HG02870 (cell line): ENCODE data around the gene NBPF1.
A peak's percentile ranks its signal among the peaks of the same experiment; 100 is the strongest.
"Not testable (repeated sequence)": the region's sequence is repeated elsewhere in the genome, so short reads cannot be mapped to it uniquely, and the experiment has no call there.

ENCODE experiments used
- ATAC-seq: cut with Tn5 transposase; IDR thresholded peaks from one replicate; pipeline ENCODE4 v1.9.1; 2021; ENCODE audit warnings: mild to moderate bottlenecking, moderate library complexity; ENCODE audit not compliant: unreplicated experiment

The NBPF1 gene

DNA sequence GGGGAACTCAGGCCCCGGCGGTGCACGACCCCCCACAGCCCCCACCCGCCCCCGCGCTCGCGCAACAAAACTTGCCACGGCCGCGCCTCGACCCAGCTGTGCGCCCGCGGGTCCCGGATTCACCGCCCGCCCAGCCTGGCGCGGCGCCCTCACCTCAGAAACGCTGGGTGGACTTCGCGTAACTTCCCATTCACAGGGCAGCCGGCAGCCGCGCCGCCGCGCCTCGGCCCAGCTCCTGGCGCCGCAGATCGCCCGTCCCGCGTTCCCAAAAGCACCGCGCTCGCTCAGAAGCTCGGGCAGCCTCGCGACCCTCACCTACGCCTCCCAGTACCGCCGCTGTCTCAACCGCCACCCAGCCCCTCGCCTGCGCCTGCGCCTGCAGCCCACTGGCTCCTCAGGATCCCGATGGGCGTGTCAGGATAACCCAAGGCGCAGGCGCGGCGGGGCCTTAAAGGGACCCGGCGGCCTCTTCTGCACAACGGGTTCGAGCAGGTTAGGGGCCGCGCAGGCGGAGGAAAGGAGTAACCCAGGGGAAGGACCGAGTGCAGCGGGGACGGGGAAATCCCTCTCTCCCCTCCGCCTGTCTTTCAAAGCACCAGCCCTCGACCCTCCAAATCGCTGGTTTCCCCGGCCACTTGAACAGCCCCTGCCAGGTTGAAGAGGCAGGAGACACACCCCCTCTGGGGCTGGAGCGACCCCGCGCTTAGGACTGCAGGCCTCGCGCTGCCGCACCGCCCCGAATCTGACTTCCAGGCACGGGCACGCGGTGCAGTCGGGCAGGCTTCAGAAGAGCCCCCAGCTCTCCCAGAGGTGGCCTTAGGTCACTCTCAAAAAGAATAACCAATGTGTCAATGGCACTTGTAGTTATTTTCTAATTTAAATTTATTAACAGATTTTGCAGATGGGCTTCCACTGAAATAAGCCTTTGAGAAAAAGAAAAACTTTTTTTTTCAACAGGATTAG, at the start of gene NBPF1:
NBPF1 (minus strand) TSS at position 380 of the 963 bp plus-strand sequence.
- peak; percentile 80 for ATAC-seq

DNA sequence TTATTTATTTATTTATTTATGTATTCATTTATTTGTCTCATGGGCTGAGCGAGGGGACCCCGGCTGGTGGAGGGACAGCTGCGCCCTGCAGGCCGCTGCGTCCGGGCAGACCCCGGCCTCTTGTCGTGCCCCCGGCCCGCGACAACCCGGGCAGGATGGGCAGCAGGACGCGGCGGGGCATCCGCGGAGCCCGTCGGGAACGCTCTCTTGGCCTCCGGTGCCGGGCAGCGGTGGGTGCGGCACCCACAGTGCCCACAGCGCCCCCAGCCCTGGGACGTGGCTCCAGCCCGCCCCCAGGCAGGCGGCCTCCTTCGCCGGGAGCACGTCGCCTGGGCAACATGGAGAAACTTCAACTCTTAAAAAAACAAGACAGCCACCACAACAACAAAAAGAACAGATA, 44.9 kb upstream of the NBPF1 start:
- ATAC-seq, result not testable (repeated sequence)

DNA sequence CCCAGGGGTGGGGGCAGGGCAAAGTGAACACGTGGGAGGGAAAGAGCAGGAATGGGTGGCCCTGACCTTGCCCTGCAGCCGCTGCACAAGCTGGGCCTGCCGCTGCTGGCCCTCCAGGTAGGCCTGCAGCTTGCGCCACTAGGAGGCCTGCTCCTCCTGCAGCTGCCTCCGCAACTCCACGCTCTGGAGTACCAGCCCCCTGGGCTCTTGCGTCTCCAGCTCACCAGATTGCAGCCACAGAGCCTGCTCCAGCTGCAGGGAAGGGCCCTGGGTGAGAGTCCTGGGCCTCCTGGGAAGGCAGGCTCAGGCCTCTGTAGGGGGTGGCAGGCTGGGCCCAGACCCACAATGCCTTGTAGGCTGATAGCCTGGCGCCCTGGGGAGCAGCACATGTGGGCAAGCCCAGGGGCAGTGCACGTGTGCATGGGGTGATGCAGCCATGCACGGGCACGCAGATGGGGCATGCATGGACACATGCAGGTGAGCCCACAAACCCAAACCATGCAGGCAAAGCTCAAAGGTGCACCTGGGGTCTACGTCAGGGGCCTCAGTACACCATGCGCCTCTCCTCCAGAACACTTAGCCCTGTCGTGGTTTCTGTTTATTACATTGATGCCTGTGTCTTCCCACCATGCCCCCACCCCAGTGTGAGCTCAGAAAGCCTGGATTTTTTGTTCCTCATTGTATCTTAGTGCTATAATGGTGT, 43.8 kb upstream of the NBPF1 start:
- ATAC-seq, result not testable (repeated sequence)

GRCh38 chr1:16656574-16656973, 43.2 kb upstream of the NBPF1 start:
- ATAC-seq, result not testable (repeated sequence)

DNA sequence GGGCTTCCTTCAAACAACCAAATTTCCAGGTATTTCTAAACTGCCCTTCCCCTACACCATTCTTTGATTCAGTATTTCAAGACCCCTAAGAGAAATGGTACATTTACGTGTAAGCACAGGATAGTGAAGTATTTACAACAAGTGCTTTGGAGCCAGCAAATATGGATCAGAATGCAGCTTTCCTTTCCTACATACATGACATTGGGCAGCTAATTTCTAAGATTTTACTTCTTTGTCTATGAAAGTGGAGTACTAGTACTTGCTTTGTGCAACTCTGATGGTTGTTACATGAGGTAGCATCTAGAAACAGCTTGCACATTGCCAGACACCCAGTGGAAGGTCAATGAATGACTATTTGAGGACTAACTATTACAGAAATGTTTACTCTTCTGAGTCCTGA, 38.2 kb upstream of the NBPF1 start:
- ATAC-seq, result not testable (repeated sequence)

GRCh38 chr1:16649960-16650359, 36.6 kb upstream of the NBPF1 start:
- ATAC-seq, result not testable (repeated sequence)

DNA sequence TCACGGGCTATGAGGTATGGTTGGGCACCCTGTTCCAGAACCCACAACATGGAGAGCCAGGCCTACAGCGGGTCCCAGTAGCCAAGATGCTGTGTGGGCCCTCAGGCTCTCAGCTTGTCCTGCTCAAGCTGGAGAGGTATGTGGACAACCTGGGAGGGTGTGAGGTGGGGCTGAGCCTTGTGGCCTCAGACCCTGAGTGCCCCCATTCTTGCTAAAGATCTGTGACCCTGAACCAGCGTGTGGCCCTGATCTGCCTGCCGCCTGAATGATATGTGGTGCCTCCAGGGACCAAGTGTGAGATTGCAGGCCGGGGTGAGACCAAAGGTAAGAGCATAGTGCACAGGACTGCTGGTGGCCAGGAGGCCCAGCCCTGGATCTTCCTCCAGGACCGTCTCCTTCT, 36.0 kb upstream of the NBPF1 start:
- ATAC-seq, result not testable (repeated sequence)

GRCh38 chr1:16648756-16649155, 35.4 kb upstream of the NBPF1 start:
- not testable (repeated sequence) for ATAC-seq

GRCh38 chr1:16648250-16648649, 34.9 kb upstream of the NBPF1 start:
- ATAC-seq, result not testable (repeated sequence)

GRCh38 chr1:16647179-16648176, 34.1 kb upstream of the NBPF1 start:
- not testable (repeated sequence) for ATAC-seq

- ATAC-seq, result not testable (repeated sequence)
These were observed 33.4 kb upstream of the NBPF1 start for GRCh38 chr1:16646716-16647115.

DNA sequence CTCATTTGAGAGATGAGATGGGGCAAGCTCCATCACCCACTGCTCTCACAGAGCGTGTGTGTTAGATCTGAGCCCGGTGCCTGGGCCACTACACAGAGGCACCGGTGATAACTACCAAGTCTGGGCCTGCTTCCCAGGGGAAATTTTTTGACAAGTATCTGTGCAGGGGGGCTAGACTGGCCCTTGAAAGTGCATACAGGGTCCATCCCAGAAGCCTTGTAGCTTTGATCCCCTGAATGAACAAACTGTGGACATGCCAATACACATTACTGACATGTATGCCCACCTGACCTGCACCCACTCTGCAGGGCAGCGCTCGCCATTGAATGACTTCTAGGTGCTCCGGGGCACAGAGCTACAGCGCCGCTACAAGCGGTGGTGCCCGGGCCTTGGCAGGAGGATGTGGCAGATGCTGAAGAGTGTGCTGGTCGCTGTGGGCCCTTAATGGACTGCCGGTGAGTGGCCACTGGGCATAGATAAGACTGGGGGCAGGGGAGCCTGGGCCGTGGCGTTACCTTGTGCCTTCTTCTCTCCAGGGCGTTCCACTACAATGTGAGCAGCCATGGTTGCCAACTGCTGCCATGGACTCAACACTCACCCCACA, 32.8 kb upstream of the NBPF1 start:
- not testable (repeated sequence) for ATAC-seq

GRCh38 chr1:16645271-16646060, 32.1 kb upstream of the NBPF1 start:
- ATAC-seq, result peak; percentile 0

DNA sequence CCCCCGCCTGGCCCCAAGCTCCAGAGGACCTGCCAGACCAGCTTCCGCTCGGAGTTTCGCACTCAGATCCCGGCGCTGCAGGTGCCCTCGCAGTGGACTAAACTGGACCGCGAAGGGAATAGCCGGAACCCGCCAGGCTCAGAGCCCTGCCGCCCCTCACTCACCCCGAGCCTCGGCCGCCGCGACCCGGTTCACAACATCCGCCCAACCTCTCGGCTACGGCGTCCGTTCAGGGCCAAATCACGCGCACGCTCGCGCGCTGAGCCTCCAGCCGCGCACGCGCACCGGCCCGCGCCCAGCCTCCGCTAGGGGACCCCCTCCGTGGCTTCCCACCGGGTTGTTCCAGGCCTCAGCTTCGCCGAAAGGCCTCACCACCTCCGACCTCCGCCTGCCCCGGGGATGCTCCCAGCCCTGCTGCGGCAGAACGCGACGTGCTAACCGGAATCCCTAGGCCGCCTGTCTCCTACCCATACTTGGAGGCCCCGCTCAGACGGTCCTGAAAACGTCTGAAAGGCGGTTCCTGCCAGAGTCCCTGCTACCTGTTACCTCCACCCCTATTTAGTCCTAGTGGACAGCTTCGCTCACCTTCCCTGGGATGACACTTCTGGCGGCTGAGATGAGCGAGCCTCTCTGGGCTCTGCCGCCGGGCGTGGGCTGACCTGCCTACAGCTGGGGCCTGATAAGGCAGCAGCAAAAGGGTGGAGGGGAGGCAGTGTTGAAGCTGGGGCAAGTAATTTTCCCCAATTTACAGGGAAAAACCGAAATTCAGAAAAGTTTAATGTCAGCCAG, 31.3 kb upstream of the NBPF1 start:
- peak; percentile 76 for ATAC-seq

- ATAC-seq, result no peak
These were observed 30.8 kb upstream of the NBPF1 start for GRCh38 chr1:16644193-16644481.

DNA sequence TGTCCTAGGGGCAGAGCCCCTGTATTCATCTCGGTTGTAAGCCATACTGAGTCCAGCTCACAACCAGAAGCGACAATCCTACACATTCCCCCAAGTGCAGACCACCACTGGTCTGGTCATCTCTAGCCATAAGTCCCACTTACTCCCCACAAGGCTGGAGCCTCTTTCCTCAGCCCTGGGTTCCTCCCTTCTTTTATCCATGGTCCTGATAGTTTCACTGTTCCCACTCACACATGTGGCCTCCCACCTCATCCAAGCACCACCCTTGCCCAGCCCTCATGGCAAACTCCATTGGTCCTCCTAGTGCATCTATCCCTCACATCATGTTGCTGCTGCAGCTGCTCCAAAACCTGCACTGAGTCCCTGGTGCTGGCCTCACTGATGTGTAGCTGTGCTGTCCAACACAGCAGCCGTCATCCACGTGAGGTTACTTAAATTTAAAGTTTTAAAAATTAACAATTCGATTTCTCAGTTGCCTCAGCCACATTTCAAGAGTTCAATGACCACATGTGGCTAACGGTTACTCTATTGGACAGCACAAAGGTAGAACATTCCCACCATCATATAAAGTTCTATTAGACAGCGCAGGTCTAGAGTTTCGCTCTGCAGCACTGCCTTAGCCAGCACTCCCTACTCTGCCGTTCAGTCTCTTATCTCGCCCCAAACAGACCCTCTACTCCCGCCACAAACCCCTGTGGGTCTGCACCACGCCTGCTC, 30.3 kb upstream of the NBPF1 start:
- ATAC-seq, result not testable (repeated sequence)

DNA sequence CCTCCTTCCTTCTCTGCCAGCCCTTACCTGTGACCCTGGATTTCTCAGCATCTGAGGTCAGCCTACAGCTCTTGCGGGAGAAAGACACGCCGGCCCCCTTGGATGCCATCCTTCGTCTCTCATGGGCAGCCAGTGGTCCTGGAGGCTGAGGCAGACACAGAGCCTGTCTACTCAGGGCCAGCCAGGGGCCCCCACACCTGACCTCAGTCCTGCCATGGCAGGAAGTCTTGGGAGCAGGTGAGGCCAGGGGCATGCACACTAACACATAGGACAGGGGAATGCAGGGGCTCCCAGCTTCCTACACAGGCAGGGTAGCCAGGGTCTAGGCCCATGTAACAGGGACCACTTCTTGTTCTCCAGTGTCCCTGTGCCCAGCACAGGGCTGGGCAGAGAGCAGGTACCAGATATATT, 29.6 kb upstream of the NBPF1 start:
- ATAC-seq, result not testable (repeated sequence)
